ENCODE data around the gene ATP11C.

DNA sequence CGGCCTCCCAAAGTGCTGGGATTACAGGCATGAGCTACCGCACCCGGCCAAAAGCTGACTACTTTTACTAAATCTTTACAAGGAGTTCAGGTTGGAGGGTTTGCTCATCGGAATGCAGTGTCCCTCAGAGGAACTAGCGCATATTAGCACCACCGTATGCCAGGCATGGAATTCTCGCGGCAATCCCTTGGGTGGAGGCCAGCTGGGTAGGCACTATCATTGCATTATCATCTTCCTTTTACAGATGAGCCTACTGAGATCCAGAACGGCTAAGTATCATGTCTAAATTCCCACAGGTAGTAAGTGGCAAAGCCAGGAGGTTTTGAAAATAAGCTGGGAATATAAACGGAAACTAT is 38.5 kb upstream of the ATP11C start:
- TF ChIP-seq GABPA (IDR thresholded peaks at IDR 0.05; ENCODE audit: low read depth) (no peak), POLR2AphosphoS5 (IDR thresholded peaks at IDR 0.05; ENCODE audit: low read depth) (no peak)
- TF ChIP-seq, protein P1, sequence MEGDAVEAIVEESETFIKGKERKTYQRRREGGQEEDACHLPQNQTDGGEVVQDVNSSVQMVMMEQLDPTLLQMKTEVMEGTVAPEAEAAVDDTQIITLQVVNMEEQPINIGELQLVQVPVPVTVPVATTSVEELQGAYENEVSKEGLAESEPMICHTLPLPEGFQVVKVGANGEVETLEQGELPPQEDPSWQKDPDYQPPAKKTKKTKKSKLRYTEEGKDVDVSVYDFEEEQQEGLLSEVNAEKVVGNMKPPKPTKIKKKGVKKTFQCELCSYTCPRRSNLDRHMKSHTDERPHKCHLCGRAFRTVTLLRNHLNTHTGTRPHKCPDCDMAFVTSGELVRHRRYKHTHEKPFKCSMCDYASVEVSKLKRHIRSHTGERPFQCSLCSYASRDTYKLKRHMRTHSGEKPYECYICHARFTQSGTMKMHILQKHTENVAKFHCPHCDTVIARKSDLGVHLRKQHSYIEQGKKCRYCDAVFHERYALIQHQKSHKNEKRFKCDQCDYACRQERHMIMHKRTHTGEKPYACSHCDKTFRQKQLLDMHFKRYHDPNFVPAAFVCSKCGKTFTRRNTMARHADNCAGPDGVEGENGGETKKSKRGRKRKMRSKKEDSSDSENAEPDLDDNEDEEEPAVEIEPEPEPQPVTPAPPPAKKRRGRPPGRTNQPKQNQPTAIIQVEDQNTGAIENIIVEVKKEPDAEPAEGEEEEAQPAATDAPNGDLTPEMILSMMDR (IDR thresholded peaks at IDR 0.05; ENCODE audit: insufficient read depth, low read length) = no peak

Measured in HL-60 (cell line).